Peyer's patch (tissue), 4 donors: ENCODE results near the gene NACC2.

Experiments
- CTCF ChIP-seq, 6 experiments: fragments of 450-650 bp in 4 of 6; fragments of 200-600 bp in 2 of 6; sonication (generic) in 1 of 6; IDR thresholded peaks; one replicate each; pipeline ENCODE4 v1.5.1; 2017 to 2019; ENCODE audit warnings: antibody characterized with exemption in 6 of 6, mild to moderate bottlenecking in 3 of 6, moderate library complexity in 1 of 6
- POLR2A ChIP-seq, 2 donors: fragments of 450-650 bp; IDR thresholded peaks; one replicate each; pipeline ENCODE4 v1.5.1; 2017; ENCODE audit warnings: antibody characterized with exemption in 2 of 2, mild to moderate bottlenecking in 2 of 2, moderate library complexity in 2 of 2

GRCh38 chr9:136051837-136052471 lies 43.1 kb downstream of the NACC2 start:
- TF ChIP-seq CTCF (IDR thresholded peaks at IDR 0.05) (no peak), POLR2A (IDR thresholded peaks at IDR 0.05) (no peak)
